HepG2 (cell line): ENCODE results near the gene ASPHD1.

ENCODE experiments used
- MATR3 ChIP-seq: sonication (generic); formaldehyde crosslinking; IDR thresholded peaks from 2 replicates; pipeline ENCODE4 v1.4.0; 2020; ENCODE audit warnings: missing genetic modification reagents
- ZNF350 ChIP-seq: sonication (generic); formaldehyde crosslinking; IDR thresholded peaks from 2 replicates; pipeline ENCODE4 v1.4.0; 2020; ENCODE audit warnings: mild to moderate bottlenecking, low read depth, missing genetic modification reagents, borderline replicate concordance

DNA sequence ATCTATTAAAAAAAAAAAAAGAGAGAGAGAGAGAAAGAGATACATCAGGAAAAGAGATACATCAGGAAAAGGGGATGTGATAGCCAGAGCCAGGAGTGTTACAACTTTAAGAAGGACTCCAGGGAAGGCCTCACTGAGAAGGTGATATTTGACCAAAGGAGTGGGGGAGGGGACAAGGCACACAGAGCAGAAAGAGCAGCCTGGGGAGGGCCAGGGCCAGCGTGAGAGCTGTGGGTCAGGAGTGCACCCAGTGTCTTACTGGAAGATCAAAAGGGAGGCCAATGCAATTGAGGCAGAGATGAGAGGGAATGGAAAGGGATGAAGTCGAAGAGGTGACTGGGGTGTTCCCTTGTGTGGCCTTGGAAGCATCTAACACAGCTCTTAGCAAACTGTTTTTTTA, 7.7 kb downstream of the ASPHD1 start:
- TF ChIP-seq MATR3 (CRISPR knock-in tag), result no peak
- TF ChIP-seq ZNF350, result no peak
